MCF 10A (cell line): ENCODE measurements around the gene ASGR2. TPM values are rescaled to one million over a fixed set of nuclear protein-coding genes. Genes with fewer than 3 reads are reported as not detected.
"Not testable (repeated sequence)": the region's sequence is repeated elsewhere in the genome, so short reads cannot be mapped to it uniquely, and the experiment has no call there.

Source experiments
- BruUV-seq: library from RNA; stranded (reverse); fragments of 400-500 nt; replicated peaks from 2 replicates; lab custom pipeline; 2021; lab: Mats Ljungman, UMichigan
- CTCF ChIA-PET: fragments of 300-600 bp; sonication (Branson Sonifier 250); formaldehyde crosslinking; extraction: SDS; loops from one replicate; lab custom pipeline; 2021; ENCODE audit warnings: antibody characterized with exemption, inconsistent platforms; lab: Yijun Ruan, JAX
- POLR2A ChIA-PET: fragments of 300-600, 350-650 bp; sonication (Branson Sonifier 250); formaldehyde crosslinking; extraction: SDS; loops from one replicate; lab custom pipeline; 2020; ENCODE audit warnings: antibody characterized with exemption, inconsistent platforms; lab: Yijun Ruan, JAX
- DNase-seq: peaks from one replicate; pipeline ENCODE4 v3.0.0-alpha.2; 2018; ENCODE audit not compliant: unreplicated experiment
- H3K27ac Mint-ChIP-seq: one replicate; pipeline ENCODE4 v1.8.0; 2022; ENCODE audit warnings: mild to moderate bottlenecking, low read depth, mixed read lengths; ENCODE audit not compliant: unreplicated experiment
- H3K27me3 Mint-ChIP-seq: one replicate; pipeline ENCODE4 v1.8.0; 2022; ENCODE audit warnings: mixed read lengths; ENCODE audit not compliant: insufficient read depth, unreplicated experiment
- H3K36me3 Mint-ChIP-seq: one replicate; pipeline ENCODE4 v1.8.0; 2022; ENCODE audit warnings: mild to moderate bottlenecking, moderate library complexity, mixed read lengths; ENCODE audit not compliant: insufficient read depth, unreplicated experiment
- H3K4me1 Mint-ChIP-seq: one replicate; pipeline ENCODE4 v1.8.0; 2022; ENCODE audit warnings: mixed read lengths; ENCODE audit not compliant: insufficient read depth, unreplicated experiment
- H3K4me3 Mint-ChIP-seq: one replicate; pipeline ENCODE4 v1.8.0; 2022; ENCODE audit warnings: mild to moderate bottlenecking, moderate library complexity, mixed read lengths; ENCODE audit not compliant: unreplicated experiment
- H3K9me3 Mint-ChIP-seq: one replicate; pipeline ENCODE4 v1.8.0; 2022; ENCODE audit warnings: mixed read lengths; ENCODE audit not compliant: unreplicated experiment
- intact Hi-C: fragments of 100-400 bp; cut with micrococcal nuclease; formaldehyde crosslinking; loops from 2 replicates; pipeline ENCODE4 v1.14.1; 2022
- total RNA-seq: library from RNA; stranded (reverse); gene quantifications from 2 replicates; pipeline ENCODE4 v1.2.3, GENCODE V29; 2022
- TF ChIP-seq, protein P1 (sequence below): fragments of 200-600 bp; IDR thresholded peaks from one replicate; pipeline ENCODE4 v1.8.0; 2022; ENCODE audit warnings: antibody characterized with exemption, mild to moderate bottlenecking; ENCODE audit not compliant: unreplicated experiment

Gene ASGR2
- total RNA-seq, 1 experiment from 2014 or later = not detected

DNA sequence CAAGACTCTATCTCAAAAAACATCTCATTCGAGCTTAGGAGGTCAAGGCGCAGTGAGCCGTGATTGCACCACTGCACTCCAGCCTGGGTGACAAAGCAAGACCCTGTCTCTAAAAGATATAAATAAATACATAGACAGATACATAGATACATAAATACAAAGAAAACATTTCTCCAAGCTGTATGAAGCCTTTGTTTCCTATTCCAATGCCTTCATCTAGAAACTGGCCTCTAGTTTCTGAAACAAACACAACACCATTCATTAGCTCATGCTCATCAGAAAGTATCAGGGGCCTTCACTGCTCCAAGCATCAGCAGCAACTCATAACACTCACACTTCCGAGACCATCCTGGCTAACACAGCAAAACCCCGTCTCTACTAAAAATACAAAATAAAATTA lies 10.3 kb upstream of the ASGR2 start:
- CTCF ChIA-PET = interaction anchor here (1.4 to 2.2 kb wide), 3 partner anchors 11 to 73 kb away, joined by 6 to 9 read pairs (median 7); no protein-coding TSS in a partner anchor

DNA sequence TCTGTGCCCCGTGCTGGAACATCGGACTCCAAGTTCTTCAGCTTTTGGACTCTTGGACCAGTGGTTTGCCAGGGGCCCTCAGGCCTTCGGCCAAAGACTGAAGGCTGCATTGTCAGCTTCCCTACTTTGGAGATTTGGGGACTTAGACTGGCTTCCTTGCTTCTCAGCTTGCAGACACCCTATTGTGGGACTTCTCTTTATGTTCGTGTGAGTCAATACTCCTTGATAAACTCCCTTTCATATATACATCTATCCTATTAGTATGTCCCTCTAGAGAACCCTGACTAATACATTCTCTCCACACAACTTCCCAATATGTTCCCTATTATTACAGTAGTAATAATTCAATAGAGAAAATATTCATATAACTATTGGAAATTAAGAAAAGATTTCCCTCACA lies 9.2 kb upstream of the ASGR2 start:
- Mint-ChIP-seq H3K36me3 (no peaks in the 10 kb centered on the region), H3K9me3 (no peaks in the 10 kb centered on the region), H3K4me3 (no peak overlapping the region), H3K27ac (no peak overlapping the region), H3K27me3 (peaks cover 16% of the 10 kb centered on the region), H3K4me1 (no peaks in the 10 kb centered on the region)
- ChIA-PET CTCF (interaction anchor here (0.7 to 2.2 kb wide), 3 partner anchors 13 to 72 kb away, joined by 4 to 7 read pairs (median 6); no protein-coding TSS in a partner anchor), POLR2A (interaction anchor here (0.8 kb wide), 1 partner anchor 13 kb away, joined by 3 read pairs; no protein-coding TSS in a partner anchor)
- BruUV-seq = no TSS peak
- intact Hi-C loops = no loop called here
- no peak for DNase-seq
- TF ChIP-seq, protein P1, sequence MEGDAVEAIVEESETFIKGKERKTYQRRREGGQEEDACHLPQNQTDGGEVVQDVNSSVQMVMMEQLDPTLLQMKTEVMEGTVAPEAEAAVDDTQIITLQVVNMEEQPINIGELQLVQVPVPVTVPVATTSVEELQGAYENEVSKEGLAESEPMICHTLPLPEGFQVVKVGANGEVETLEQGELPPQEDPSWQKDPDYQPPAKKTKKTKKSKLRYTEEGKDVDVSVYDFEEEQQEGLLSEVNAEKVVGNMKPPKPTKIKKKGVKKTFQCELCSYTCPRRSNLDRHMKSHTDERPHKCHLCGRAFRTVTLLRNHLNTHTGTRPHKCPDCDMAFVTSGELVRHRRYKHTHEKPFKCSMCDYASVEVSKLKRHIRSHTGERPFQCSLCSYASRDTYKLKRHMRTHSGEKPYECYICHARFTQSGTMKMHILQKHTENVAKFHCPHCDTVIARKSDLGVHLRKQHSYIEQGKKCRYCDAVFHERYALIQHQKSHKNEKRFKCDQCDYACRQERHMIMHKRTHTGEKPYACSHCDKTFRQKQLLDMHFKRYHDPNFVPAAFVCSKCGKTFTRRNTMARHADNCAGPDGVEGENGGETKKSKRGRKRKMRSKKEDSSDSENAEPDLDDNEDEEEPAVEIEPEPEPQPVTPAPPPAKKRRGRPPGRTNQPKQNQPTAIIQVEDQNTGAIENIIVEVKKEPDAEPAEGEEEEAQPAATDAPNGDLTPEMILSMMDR = no peak

More for the DNA sequence above, 10.3 kb upstream of the ASGR2 start:
- Mint-ChIP-seq H3K4me3 (no peak overlapping the region), H3K27ac (no peak overlapping the region), H3K36me3 (no peaks in the 10 kb centered on the region), H3K4me1 (no peaks in the 10 kb centered on the region), H3K9me3 (no peaks in the 10 kb centered on the region), H3K27me3 (peaks cover 6% of the 10 kb centered on the region)
- intact Hi-C loops = no loop called here
- TF ChIP-seq, protein P1 = no peak
- DNase-seq = no peak
- no TSS peak for BruUV-seq
- POLR2A ChIA-PET = interaction anchor here (0.6 kb wide), 1 partner anchor 13 kb away, joined by 3 read pairs; no protein-coding TSS in a partner anchor

DNA sequence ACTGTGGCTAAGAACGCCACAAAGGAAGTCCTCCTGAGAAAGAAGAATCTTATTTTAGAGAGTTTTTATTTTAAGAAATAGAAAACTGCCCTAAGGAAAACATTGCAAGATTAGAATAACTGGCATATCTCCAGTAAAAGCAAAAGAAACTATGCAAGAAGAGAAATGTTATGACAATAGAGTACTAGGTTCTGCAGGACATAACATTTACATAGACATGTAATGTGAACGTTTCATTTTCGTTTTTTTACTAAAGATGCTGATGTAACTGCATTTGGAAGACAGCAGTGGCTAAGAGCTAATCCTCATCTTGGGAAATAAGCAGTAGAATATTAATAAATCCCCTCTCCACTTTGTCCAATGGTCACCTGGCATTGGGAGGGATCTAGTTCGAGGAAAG lies 7.8 kb upstream of the ASGR2 start:
- peaks cover 16% of the 10 kb centered on the region for H3K27me3 Mint-ChIP-seq
- TF ChIP-seq, protein P1 = no peak
- peak; percentile 17 for DNase-seq
- intact Hi-C loops = no loop called here
- no peak overlapping the region for H3K27ac Mint-ChIP-seq
- H3K36me3 Mint-ChIP-seq = no peaks in the 10 kb centered on the region
- POLR2A ChIA-PET = no interaction called here
- H3K9me3 Mint-ChIP-seq = no peaks in the 10 kb centered on the region
- no peak overlapping the region for H3K4me3 Mint-ChIP-seq
- CTCF ChIA-PET = no interaction called here
- no peaks in the 10 kb centered on the region for H3K4me1 Mint-ChIP-seq
- no TSS peak for BruUV-seq

DNA sequence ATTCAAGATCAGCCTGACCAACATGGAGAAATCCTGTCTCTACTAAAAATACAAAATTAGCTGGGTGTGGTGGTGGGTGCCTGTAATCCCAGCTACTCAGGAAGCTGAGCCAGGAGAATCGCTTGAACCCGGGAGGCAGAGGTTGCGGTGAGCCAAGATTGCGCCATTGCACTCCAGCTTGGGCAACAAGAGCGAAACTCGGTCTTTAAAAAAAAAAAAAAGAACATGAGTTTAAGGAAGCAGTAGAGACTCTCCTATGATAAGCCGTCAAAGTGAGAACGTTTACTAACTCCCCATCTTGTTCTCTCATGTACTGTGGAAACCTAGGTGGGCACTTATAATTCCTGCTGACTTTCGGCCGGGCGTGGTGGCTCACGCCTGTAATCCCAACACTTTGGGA lies 6.0 kb upstream of the ASGR2 start:
- H3K27ac Mint-ChIP-seq, intact Hi-C loops, H3K9me3 Mint-ChIP-seq, H3K4me3 Mint-ChIP-seq, DNase-seq, H3K36me3 Mint-ChIP-seq, H3K4me1 Mint-ChIP-seq, BruUV-seq, POLR2A ChIA-PET: not testable (repeated sequence)
- CTCF ChIA-PET = interaction anchor here (1.0 kb wide), 1 partner anchor 69 kb away, joined by 3 read pairs; no protein-coding TSS in a partner anchor
- peaks cover 16% of the 10 kb centered on the region for H3K27me3 Mint-ChIP-seq
